Thymus (tissue), 11 donors: ENCODE data around the gene PCNT. TPM values are rescaled to one million over a fixed set of nuclear protein-coding genes. Genes with fewer than 3 reads are reported as not detected.
A peak's percentile ranks its signal among the peaks of the same experiment; 100 is the strongest.

Experiments used
- DNase-seq, 9 donors: peaks; one replicate each; pipeline ENCODE4 v3.0.0-alpha.2; 2013; ENCODE audit warnings: low spot score in 9 of 9, low read depth in 6 of 9, missing footprints in 1 of 9
- H3K27ac ChIP-seq, 2 donors: one replicate each; pipeline ENCODE4 v1.5.1; 2013; ENCODE audit warnings: control low read depth in 1 of 2, low read depth in 1 of 2, low read length in 1 of 2, mild to moderate bottlenecking in 1 of 2, moderate library complexity in 1 of 2
- H3K27me3 ChIP-seq, 2 donors: one replicate each; pipeline ENCODE4 v1.5.1; 2013; ENCODE audit warnings: low read length in 1 of 2; ENCODE audit not compliant: control insufficient read depth in 2 of 2, insufficient read depth in 1 of 2
- H3K36me3 ChIP-seq, 2 donors: one replicate each; pipeline ENCODE4 v1.5.1; 2013; ENCODE audit warnings: low read length in 1 of 2, mild to moderate bottlenecking in 1 of 2, moderate library complexity in 1 of 2; ENCODE audit not compliant: control insufficient read depth in 2 of 2, insufficient read depth in 2 of 2
- H3K4me1 ChIP-seq, 2 donors: one replicate each; pipeline ENCODE4 v1.5.1; 2013; ENCODE audit warnings: low read length in 2 of 2; ENCODE audit not compliant: control insufficient read depth in 2 of 2, insufficient read depth in 2 of 2
- H3K4me3 ChIP-seq, 2 donors: one replicate each; pipeline ENCODE4 v1.5.1; 2013; ENCODE audit warnings: low read length in 2 of 2, control low read depth in 1 of 2, mild to moderate bottlenecking in 1 of 2
- H3K9me3 ChIP-seq, 2 donors: one replicate each; pipeline ENCODE4 v1.5.1; 2013; ENCODE audit warnings: low read length in 1 of 2, mild to moderate bottlenecking in 1 of 2; ENCODE audit not compliant: control insufficient read depth in 2 of 2, insufficient read depth in 1 of 2
- WGBS: extraction: QIAGEN DNeasy Blood & Tissue Kit; methylation state at CpG from one replicate; pipeline ENCODE4 v1.1.7; 2013; 5-methylcytosine and 5-hydroxymethylcytosine counted together
- polyA plus RNA-seq: library from polyadenylated mRNA; stranded (reverse); fragments of 200-250 nt; gene quantifications from one replicate; pipeline ENCODE4 v1.2.3, GENCODE V29; 2013
- total RNA-seq: library from RNA; stranded (reverse); fragments of 120-200 nt; gene quantifications from one replicate; pipeline ENCODE4 v1.2.4, GENCODE V29; 2013
- donor health status: healthy.

Gene PCNT
- total and polyA plus RNA-seq, 2 donors, result 16.7 to 20.7 TPM

GRCh38 chr21:46325073-46325912 lies 1.3 kb downstream of the PCNT start:
- H3K4me1 ChIP-seq, result peaks cover 19 to 33% of the 10 kb centered on the region in 2 donors
- H3K4me3 ChIP-seq, result peak overlapping the region; percentile 65 to 98
- H3K9me3 ChIP-seq, result no peaks in the 10 kb centered on the region
- peaks cover 23 to 29% of the 10 kb centered on the region in 2 donors for H3K36me3 ChIP-seq
- peak overlapping the region in 1 of 2 donors; percentile 100 for H3K27ac ChIP-seq
- WGBS, result 12% methylated on average over 43 of the region's 43 CpGs
- peak in 3 of 9 donors; percentile 6 to 28 (median 28) for DNase-seq
- H3K27me3 ChIP-seq, result no peaks in the 10 kb centered on the region

DNA sequence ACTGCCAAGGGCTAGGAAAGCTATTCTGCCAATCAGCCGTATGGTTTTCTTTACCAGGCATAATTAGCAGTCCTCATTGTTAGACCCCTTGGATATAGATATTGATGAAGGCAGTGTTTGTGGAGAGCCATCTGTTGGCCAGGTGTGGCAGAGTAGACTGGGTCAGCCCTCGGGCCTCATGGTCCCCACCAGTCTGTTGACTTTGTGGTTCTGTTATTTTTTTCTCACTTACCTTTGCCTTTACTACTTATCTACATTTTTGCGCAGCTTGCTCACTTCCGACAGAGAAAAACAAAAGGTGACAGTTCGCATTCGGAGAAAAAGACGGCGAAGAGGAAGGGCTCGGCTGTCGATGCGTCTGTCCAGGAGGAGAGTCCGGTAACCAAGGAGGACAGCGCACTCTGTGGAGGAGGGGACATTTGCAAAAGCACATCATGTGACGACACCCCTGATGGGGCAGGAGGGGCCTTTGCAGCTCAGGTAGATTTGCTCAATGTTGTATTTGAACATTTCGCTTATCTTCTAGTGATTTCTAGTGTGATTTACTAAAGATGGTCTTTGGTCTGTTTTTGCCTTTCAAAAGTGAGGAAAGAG lies 2.3 kb downstream of the PCNT start:
- no peak overlapping the region for H3K4me3 ChIP-seq
- no peak overlapping the region for H3K27ac ChIP-seq
- 99% methylated on average over 15 of the region's 15 CpGs for WGBS
- DNase-seq, result no peak
- peaks cover 25 to 32% of the 10 kb centered on the region in 2 donors for H3K36me3 ChIP-seq
- H3K4me1 ChIP-seq, result peaks cover 19 to 25% of the 10 kb centered on the region in 2 donors
- no peaks in the 10 kb centered on the region for H3K9me3 ChIP-seq
- H3K27me3 ChIP-seq, result no peaks in the 10 kb centered on the region

DNA sequence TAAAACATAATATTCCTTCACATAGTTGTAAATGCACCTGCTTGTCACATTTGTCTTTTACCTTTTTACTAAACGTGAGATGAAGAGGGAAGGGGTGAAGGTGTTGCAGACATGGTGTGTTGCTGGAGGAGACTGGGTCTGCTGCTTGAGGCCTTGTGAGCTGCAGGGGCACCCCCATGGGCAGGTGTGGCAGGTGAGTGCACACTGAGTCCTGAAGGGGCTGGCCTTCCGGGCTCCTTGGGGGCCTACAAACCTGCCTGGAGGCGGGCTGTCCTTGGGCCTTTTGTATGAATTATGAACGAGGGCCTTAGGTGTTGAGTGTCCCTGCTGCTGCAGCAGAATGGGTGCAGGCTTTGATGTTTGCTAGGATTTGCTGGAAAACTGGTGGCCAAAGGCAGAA lies 3.8 kb downstream of the PCNT start:
- DNase-seq, result no peak
- no peak overlapping the region for H3K27ac ChIP-seq
- no peaks in the 10 kb centered on the region for H3K9me3 ChIP-seq
- WGBS, result 74% methylated on average over 4 of the region's 4 CpGs
- H3K4me1 ChIP-seq, result peaks cover 8 to 10% of the 10 kb centered on the region in 2 donors
- peaks cover 28 to 40% of the 10 kb centered on the region in 2 donors for H3K36me3 ChIP-seq
- no peaks in the 10 kb centered on the region for H3K27me3 ChIP-seq
- no peak overlapping the region for H3K4me3 ChIP-seq

DNA sequence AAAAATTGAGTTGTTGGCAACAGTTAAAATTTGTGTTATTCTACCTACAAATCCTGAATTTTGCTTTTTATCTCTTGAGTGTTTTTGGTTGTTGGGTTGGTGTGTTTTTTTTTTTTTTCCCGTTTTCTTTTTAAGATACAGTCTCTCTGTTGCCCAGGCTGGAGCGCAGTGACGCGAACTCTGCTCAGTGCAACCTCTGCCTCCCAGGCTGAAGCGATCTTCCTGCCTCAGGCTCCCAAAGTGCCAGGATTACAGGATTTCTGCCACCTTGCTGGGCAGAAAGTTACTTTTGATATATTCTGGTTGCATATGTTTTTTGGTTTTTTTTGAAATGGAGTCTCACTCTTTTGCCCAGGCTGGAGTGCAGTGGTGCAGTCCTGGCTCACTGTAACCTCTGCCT lies 4.2 kb downstream of the PCNT start:
- H3K4me3 ChIP-seq, result no peak overlapping the region
- no peak for DNase-seq
- no peaks in the 10 kb centered on the region for H3K27me3 ChIP-seq
- H3K27ac ChIP-seq, result no peak overlapping the region
- no peaks in the 10 kb centered on the region for H3K9me3 ChIP-seq
- WGBS, result 79% methylated on average over 5 of the region's 5 CpGs
- H3K36me3 ChIP-seq, result peaks cover 28 to 40% of the 10 kb centered on the region in 2 donors
- H3K4me1 ChIP-seq, result peaks cover 4 to 6% of the 10 kb centered on the region in 2 donors

DNA sequence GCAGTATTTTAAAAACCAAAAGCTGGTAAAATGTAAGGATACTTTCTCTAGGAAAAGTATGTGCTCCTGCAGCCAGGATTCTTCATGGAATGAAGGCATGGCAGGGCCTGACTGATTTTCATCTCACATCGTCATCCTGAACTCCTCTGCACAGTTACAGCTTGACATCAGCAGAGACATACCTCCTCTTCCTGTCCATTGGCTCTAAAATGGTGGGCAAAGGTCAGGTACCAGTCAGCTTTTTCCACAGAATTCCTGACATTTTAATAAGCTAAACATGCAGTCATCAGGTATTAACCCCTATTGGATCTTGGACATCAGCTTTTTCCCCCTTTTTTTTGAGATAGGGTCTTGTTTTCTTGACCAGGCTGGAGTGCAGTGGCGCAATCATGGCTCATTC lies 5.8 kb downstream of the PCNT start:
- Histone ChIP-seq H3K27me3 (no peaks in the 10 kb centered on the region), H3K4me3 (no peak overlapping the region), H3K9me3 (no peaks in the 10 kb centered on the region), H3K36me3 (peaks cover 35 to 46% of the 10 kb centered on the region in 2 donors), H3K4me1 (peaks cover 4 to 5% of the 10 kb centered on the region in 2 donors), H3K27ac (no peak overlapping the region)
- no peak for DNase-seq
- WGBS, result 95% methylated on average over 2 of the region's 2 CpGs

DNA sequence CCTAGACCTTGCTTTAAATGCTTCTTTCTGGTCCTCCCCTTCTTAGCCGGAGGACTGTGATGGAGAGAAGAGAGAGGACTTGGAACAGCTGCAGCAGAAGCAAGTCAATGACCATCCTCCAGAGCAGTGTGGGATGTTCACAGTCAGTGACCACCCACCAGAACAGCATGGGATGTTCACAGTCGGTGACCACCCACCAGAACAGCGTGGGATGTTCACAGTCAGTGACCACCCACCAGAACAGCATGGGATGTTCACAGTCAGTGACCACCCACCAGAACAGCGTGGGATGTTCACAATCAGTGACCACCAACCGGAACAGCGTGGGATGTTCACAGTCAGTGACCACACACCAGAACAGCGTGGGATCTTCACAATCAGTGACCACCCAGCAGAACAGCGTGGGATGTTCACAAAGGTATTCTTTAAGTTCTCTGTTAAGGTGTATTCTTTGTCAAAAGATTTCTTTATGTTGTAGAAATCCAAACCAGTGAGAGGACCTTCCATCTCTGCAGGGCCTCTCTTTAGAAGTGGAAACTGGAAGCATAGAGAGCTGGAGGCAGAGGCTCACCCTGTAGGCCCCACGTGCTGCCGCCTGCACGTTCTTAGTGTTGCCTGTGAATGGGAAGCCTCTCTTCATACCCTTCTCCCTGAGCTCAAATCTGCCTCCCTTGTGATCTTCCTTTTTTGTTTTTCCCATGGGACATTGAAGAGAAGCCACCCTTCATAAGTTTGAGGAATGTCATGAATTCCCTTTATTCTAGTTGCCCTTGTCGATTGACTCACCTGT lies 10.6 kb downstream of the PCNT start:
- H3K4me3 ChIP-seq, result no peak overlapping the region
- no peaks in the 10 kb centered on the region for H3K9me3 ChIP-seq
- peaks cover 50 to 61% of the 10 kb centered on the region in 2 donors for H3K36me3 ChIP-seq
- no peak overlapping the region for H3K27ac ChIP-seq
- H3K4me1 ChIP-seq, result no peaks in the 10 kb centered on the region
- DNase-seq, result no peak
- no peaks in the 10 kb centered on the region for H3K27me3 ChIP-seq
- WGBS, result 97% methylated on average over 12 of the region's 12 CpGs

- H3K4me3 ChIP-seq, result no peak overlapping the region
- WGBS, result 98% methylated on average over 3 of the region's 3 CpGs
- no peaks in the 10 kb centered on the region for H3K27me3 ChIP-seq
- H3K9me3 ChIP-seq, result no peaks in the 10 kb centered on the region
- H3K27ac ChIP-seq, result no peak overlapping the region
- peaks cover 47 to 59% of the 10 kb centered on the region in 2 donors for H3K36me3 ChIP-seq
- H3K4me1 ChIP-seq, result no peaks in the 10 kb centered on the region
- no peak for DNase-seq
Measured at GRCh38 chr21:46336603-46337002, 12.6 kb downstream of the PCNT start.

- Histone ChIP-seq H3K4me1 (no peaks in the 10 kb centered on the region), H3K9me3 (no peaks in the 10 kb centered on the region), H3K27me3 (no peaks in the 10 kb centered on the region), H3K27ac (no peak overlapping the region), H3K36me3 (peaks cover 43 to 54% of the 10 kb centered on the region in 2 donors), H3K4me3 (no peak overlapping the region)
- no peak for DNase-seq
- 99% methylated on average over 8 of the region's 8 CpGs for WGBS
Measured at GRCh38 chr21:46340998-46341397, 17.0 kb downstream of the PCNT start.
